B cell (primary cell): ENCODE results near the gene FBXO8. TPM values are rescaled to one million over a fixed set of nuclear protein-coding genes. Genes with fewer than 3 reads are reported as not detected.

Source experiments
- ATAC-seq: fragments of 200-7000 bp; cut with Tn5 transposase; one replicate; pipeline ENCODE4 v1.10.0; 2021; ENCODE audit warnings: low read depth, mild to moderate bottlenecking, moderate number of reproducible peaks, moderate library complexity
- CTCF ChIA-PET: fragments of 350-600 bp; sonication (Branson Sonifier 250); formaldehyde crosslinking; loops from one replicate; lab custom pipeline; 2021; ENCODE audit warnings: antibody characterized with exemption, inconsistent platforms; lab: Charles Lee
- POLR2A ChIA-PET: fragments of 350-600 bp; sonication (Branson Sonifier 250); formaldehyde crosslinking; loops from one replicate; lab custom pipeline; 2021; ENCODE audit warnings: antibody characterized with exemption; lab: Charles Lee
- DNase-seq: peaks from one replicate; pipeline ENCODE4 v3.0.0; 2013
- H2AFZ ChIP-seq: 2 replicates; pipeline ENCODE4 v1.6.1; 2012; ENCODE audit warnings: mild to moderate bottlenecking, low read depth, low read length; ENCODE audit not compliant: insufficient read depth, poor library complexity, severe bottlenecking
- H3K27ac ChIP-seq, 2 donors: 1 replicate in 1 of 2; 2 replicates in 1 of 2; pipeline ENCODE4 v1.5.1; 2012 to 2013; ENCODE audit warnings: low read length in 2 of 2, mild to moderate bottlenecking in 2 of 2, moderate library complexity in 1 of 2
- H3K27me3 ChIP-seq, 4 experiments: fragments of 200-600 bp in 1 of 4; sonication (generic) in 1 of 4; replicated peaks in 1 of 4; 1 replicate in 2 of 4; 2 replicates in 2 of 4; pipeline versions ENCODE4 v1.6.1 to v1.7.0; 2013 to 2016; ENCODE audit warnings: low read length in 3 of 4, mild to moderate bottlenecking in 2 of 4, mixed read lengths in 1 of 4, moderate library complexity in 1 of 4; ENCODE audit not compliant: insufficient read depth in 4 of 4, control insufficient read depth in 3 of 4; ENCODE audit errors: control extremely low read depth in 1 of 4
- H3K36me3 ChIP-seq, 2 experiments: replicated peaks in 1 of 2; 1 replicate in 1 of 2; 2 replicates in 1 of 2; pipeline versions ENCODE4 v1.6.1 to v1.7.1; 2013; ENCODE audit warnings: low read length in 1 of 2; ENCODE audit not compliant: insufficient read depth in 2 of 2, control insufficient read depth in 1 of 2; ENCODE audit errors: control extremely low read depth in 1 of 2, extremely low read depth in 1 of 2
- H3K4me1 ChIP-seq, 2 donors: fragments of 200-600 bp in 1 of 2; sonication (generic) in 1 of 2; 1 replicate in 1 of 2; 2 replicates in 1 of 2; pipeline versions ENCODE4 v1.5.1 to v1.6.1; 2013 to 2017; ENCODE audit warnings: low read length in 2 of 2; ENCODE audit not compliant: control insufficient read depth in 2 of 2, insufficient read depth in 2 of 2
- H3K4me2 ChIP-seq: replicated peaks from 2 replicates; pipeline ENCODE3; 2012; ENCODE audit warnings: mild to moderate bottlenecking, low read depth, low read length; ENCODE audit not compliant: poor library complexity, severe bottlenecking
- H3K4me3 ChIP-seq, 5 experiments: fragments of 200-600 bp in 1 of 5; sonication (generic) in 1 of 5; 1 replicate in 3 of 5; 2 replicates in 2 of 5; pipeline versions ENCODE4 v1.5.1 to v1.7.0; 2011 to 2016; ENCODE audit warnings: low read length in 4 of 5, mild to moderate bottlenecking in 4 of 5, low read depth in 2 of 5, control low read depth in 1 of 5, moderate library complexity in 1 of 5; ENCODE audit not compliant: insufficient read depth in 1 of 5; ENCODE audit errors: control extremely low read depth in 1 of 5, extremely low read depth in 1 of 5
- H3K79me2 ChIP-seq: fragments of 200-600 bp; sonication (generic); one replicate; pipeline ENCODE4 v1.6.0; 2016; ENCODE audit warnings: low read length; ENCODE audit not compliant: control insufficient read depth, insufficient read depth
- H3K9ac ChIP-seq: fragments of 200-600 bp; sonication (generic); 2 replicates; pipeline ENCODE4 v1.6.1; 2017; ENCODE audit warnings: mild to moderate bottlenecking, low read length, moderate library complexity
- H3K9me3 ChIP-seq, 3 donors: one replicate each; pipeline versions ENCODE4 v1.6.1 to v1.7.1; 2013; ENCODE audit warnings: low read length in 2 of 3; ENCODE audit not compliant: control insufficient read depth in 2 of 3, insufficient read depth in 1 of 3; ENCODE audit errors: control extremely low read depth in 1 of 3
- H4K20me1 ChIP-seq: 2 replicates; pipeline ENCODE4 v1.6.0; 2012; ENCODE audit warnings: mild to moderate bottlenecking, low read length; ENCODE audit not compliant: insufficient read depth, control insufficient read depth, poor library complexity, severe bottlenecking
- H3K27ac Mint-ChIP-seq: one replicate; pipeline ENCODE4 v1.8.0; 2021; ENCODE audit warnings: mixed read lengths
- H3K27me3 Mint-ChIP-seq: one replicate; pipeline ENCODE4 v1.8.0; 2021; ENCODE audit warnings: mixed read lengths
- H3K4me1 Mint-ChIP-seq: one replicate; pipeline ENCODE4 v1.8.0; 2021; ENCODE audit warnings: mixed read lengths
- H3K4me3 Mint-ChIP-seq: one replicate; pipeline ENCODE4 v1.8.0; 2021; ENCODE audit warnings: mixed read lengths
- H3K9me3 Mint-ChIP-seq: one replicate; pipeline ENCODE4 v1.8.0; 2022; ENCODE audit warnings: mixed read lengths; ENCODE audit not compliant: insufficient read depth
- CTCF ChIP-seq: fragments of 200-600 bp; IDR thresholded peaks from one replicate; pipeline ENCODE4 v1.8.0; 2022; ENCODE audit warnings: antibody characterized with exemption, mild to moderate bottlenecking
- EZH2 ChIP-seq: IDR thresholded peaks from 2 replicates; pipeline ENCODE4 v1.6.1; 2012; ENCODE audit warnings: borderline replicate concordance, low read depth, mild to moderate bottlenecking, moderate library complexity, low read length; ENCODE audit not compliant: insufficient read depth, poor library complexity, severe bottlenecking
- WGBS: methylation state at CpG from one replicate; pipeline ENCODE4 v1.1.5; 2013; ENCODE audit warnings: missing lambda C conversion rate; ENCODE audit not compliant: insufficient coverage; 5-methylcytosine and 5-hydroxymethylcytosine counted together
- intact Hi-C: fragments of 100-400 bp; cut with micrococcal nuclease; formaldehyde crosslinking; loops from one replicate; pipeline ENCODE4 v1.10.0; 2022
- polyA plus RNA-seq: library from polyadenylated mRNA; depleted of rRNA; stranded (reverse); fragments of >200 nt; gene quantifications from 2 replicates; pipeline ENCODE4 v1.2.3, GENCODE V29; 2012
- total RNA-seq, 2 donors: library from RNA; stranded (reverse); fragments of 120-200 nt in 1 of 2; gene quantifications; 1 replicate in 1 of 2; 2 replicates in 1 of 2; pipeline versions ENCODE4 v1.2.3 to v1.2.4, GENCODE V29; 2013 to 2022

The FBXO8 gene
- total and polyA plus RNA-seq, 2 donors (not counting 1 experiment from before 2014, with no cell fraction given): 11.6 to 22.4 TPM

- ChIA-PET POLR2A (no interaction called here), CTCF (no interaction called here)
- no peak overlapping the region for H3K27ac ChIP-seq
- H4K20me1 ChIP-seq: no peaks in the 10 kb centered on the region
- H3K9me3 ChIP-seq: no peaks in the 10 kb centered on the region
- no peak overlapping the region for H2AFZ ChIP-seq
- Mint-ChIP-seq H3K27ac (no peak overlapping the region), H3K27me3 (no peaks in the 10 kb centered on the region), H3K9me3 (no peaks in the 10 kb centered on the region), H3K4me3 (no peak overlapping the region), H3K4me1 (no peaks in the 10 kb centered on the region)
- no peaks in the 10 kb centered on the region for H3K79me2 ChIP-seq
- H3K4me1 ChIP-seq: no peaks in the 10 kb centered on the region
- no peak for DNase-seq
- 93% methylated on average over 2 of the region's 3 CpGs for WGBS
- TF ChIP-seq CTCF (no peak), EZH2 (no peak)
- H3K36me3 ChIP-seq: peaks cover 7 to 23% of the 10 kb centered on the region in 2 experiments
- ATAC-seq: no peak
- H3K9ac ChIP-seq: no peak overlapping the region
- H3K4me2 ChIP-seq: no peak overlapping the region
- no peaks in the 10 kb centered on the region for H3K27me3 ChIP-seq
- H3K4me3 ChIP-seq: no peak overlapping the region
- intact Hi-C loops: no loop called here
These were observed 31.3 kb upstream of the FBXO8 start for GRCh38 chr4:174314770-174315169.

DNA sequence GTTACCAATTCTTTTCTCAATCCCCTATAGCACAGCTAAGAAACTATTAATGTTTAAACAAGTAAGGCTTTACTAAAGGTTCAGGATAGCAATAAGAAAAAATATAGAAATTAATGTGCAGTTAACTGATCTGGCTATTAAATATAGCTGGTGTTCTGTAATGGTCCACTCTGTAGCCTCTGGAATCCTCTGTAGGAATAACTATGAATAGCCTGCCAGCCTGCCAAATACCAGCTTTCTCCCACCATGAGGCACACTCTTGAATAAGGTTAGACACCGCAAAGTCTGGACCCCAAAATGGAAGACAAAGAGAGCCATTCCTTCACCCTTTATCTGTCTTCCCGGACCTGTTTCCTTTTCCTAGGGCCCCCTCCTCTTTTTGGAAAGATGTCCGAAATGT is 30.8 kb upstream of the FBXO8 start:
- ChIA-PET CTCF (no interaction called here), POLR2A (no interaction called here)
- Histone ChIP-seq H3K36me3 (peaks cover 8 to 23% of the 10 kb centered on the region in 2 experiments), H2AFZ (no peak overlapping the region), H3K79me2 (no peaks in the 10 kb centered on the region), H3K4me3 (no peak overlapping the region), H3K4me1 (no peaks in the 10 kb centered on the region), H3K27me3 (no peaks in the 10 kb centered on the region), H3K27ac (no peak overlapping the region), H4K20me1 (no peaks in the 10 kb centered on the region), H3K4me2 (no peak overlapping the region), H3K9me3 (no peaks in the 10 kb centered on the region), H3K9ac (no peak overlapping the region)
- WGBS: 100% methylated on average over 2 of the region's 3 CpGs
- no peaks in the 10 kb centered on the region for H3K27me3 Mint-ChIP-seq
- no peak for DNase-seq
- H3K4me1 Mint-ChIP-seq: no peaks in the 10 kb centered on the region
- intact Hi-C loops: no loop called here
- H3K9me3 Mint-ChIP-seq: no peaks in the 10 kb centered on the region
- TF ChIP-seq CTCF (no peak), EZH2 (no peak)
- no peak overlapping the region for H3K4me3 Mint-ChIP-seq
- no peak overlapping the region for H3K27ac Mint-ChIP-seq
- ATAC-seq: no peak
